Fibroblast of skin of scalp (primary cell): Measurements from ENCODE around the gene ZNF316.
A peak's percentile ranks its signal among the peaks of the same experiment; 100 is the strongest.
"Not testable (repeated sequence)": the region's sequence is repeated elsewhere in the genome, so short reads cannot be mapped to it uniquely, and the experiment has no call there.

ENCODE experiments used
- DNase-seq: peaks from one replicate; pipeline ENCODE4 v3.0.0-alpha.2; 2013

ZNF316 gene

GRCh38 chr7:6621195-6622133, 15.7 kb upstream of the ZNF316 start:
- DNase-seq = no peak

GRCh38 chr7:6622134-6622710, 14.9 kb upstream of the ZNF316 start:
- no peak for DNase-seq

DNA sequence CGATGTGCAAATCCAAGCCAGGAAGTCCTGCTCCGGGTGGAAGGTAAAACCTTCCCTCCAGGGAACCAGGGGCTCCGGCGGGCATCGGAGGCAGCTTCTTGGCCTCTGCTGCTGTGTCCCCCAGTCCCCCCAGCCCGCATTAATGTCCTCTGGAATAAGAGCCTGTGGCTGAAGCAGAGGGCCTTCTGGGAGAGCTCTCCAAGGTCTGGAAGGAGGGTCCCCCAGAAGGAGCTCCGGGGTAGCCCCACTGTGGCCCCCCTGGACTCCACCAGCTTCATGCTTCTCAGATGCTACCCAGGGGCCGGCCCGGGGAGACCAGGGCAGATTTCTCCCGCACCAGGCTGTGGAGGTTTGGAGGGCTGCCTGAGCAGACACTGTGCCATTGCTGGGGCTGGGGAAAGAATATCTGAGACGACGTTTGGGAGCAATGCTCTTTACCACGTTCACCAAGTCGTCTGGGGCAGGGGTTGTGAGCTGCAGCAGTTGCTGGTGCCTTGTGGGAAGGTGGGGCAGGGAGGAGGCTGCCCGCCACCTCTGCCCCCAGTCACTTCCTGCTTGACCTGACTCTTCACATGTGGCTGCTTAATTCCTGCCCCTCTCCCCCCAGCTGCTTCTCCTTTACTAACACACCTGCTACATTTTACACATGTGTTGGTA, 13.4 kb upstream of the ZNF316 start:
- DNase-seq = no peak

- no peak for DNase-seq
Observed at GRCh38 chr7:6624246-6624611, 12.9 kb upstream of the ZNF316 start.

GRCh38 chr7:6628045-6628444, 9.1 kb upstream of the ZNF316 start:
- DNase-seq = no peak

- no peak for DNase-seq
Observed at GRCh38 chr7:6630007-6630849, 6.9 kb upstream of the ZNF316 start.

DNA sequence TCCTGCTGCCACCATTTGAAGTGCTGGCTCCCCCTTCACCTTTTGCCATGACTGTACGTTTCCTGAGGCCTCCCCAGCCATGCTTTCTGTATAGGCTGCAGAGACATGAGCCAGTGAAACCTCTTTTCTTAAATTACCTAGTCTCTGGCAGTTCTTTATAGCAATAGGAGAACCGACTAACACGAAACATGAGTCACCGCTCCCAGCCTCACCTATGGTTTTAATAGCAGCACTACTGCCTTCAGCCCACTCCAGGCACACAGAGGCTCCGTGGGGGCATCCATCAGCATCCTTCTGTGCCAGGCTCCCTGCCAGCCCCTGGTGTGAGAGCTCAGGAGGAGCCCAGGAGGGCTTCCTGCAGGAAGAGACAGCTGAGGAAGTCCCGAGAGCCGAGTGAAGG, 5.5 kb upstream of the ZNF316 start:
- no peak for DNase-seq

GRCh38 chr7:6634021-6634420, 3.1 kb upstream of the ZNF316 start:
- no peak for DNase-seq

GRCh38 chr7:6634971-6635370, 2.1 kb upstream of the ZNF316 start:
- DNase-seq = not testable (repeated sequence)

DNA sequence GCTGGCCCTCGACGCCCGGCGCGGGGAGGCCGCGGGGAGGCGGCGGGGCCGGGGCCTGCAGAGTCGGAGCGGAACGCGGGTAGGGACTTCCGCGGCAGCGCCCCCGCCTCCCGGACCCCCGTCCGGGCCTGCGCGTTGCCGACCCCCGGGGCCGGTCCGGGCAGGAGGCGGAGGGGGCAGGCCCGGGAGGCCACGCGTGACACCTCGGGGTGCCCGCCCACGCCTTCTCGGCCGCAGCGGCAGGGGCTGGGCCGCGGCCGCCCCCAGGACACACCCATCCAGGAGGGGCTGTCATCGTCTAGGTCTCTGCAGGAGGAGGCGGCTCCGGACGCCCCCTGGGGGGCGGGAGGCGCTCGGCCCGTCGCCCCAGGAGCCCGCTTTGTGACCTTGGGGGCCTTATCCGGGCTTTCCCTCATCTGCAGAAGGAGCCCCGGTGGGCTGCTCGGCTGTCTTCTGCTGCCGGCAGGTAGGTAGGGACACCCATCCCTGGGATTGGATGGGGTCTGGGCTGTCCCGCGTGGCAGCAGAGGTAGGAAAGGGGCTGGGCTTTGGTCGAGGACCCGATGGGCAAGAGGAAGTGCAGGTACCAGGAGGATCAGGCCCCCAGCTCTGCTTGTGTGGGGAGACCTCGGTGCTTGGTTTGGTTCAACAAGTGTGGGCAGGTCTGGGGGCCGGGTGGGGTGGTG, 569 bp downstream of the ZNF316 start:
- peak; percentile 27 for DNase-seq

- DNase-seq = no peak
Observed at GRCh38 chr7:6639032-6639431, 1.9 kb downstream of the ZNF316 start.

GRCh38 chr7:6639627-6640026, 2.5 kb downstream of the ZNF316 start:
- no peak for DNase-seq

- DNase-seq = peak; percentile 44
Observed at GRCh38 chr7:6640246-6640721, 3.2 kb downstream of the ZNF316 start.

GRCh38 chr7:6641305-6642035, 4.4 kb downstream of the ZNF316 start:
- DNase-seq = no peak

DNA sequence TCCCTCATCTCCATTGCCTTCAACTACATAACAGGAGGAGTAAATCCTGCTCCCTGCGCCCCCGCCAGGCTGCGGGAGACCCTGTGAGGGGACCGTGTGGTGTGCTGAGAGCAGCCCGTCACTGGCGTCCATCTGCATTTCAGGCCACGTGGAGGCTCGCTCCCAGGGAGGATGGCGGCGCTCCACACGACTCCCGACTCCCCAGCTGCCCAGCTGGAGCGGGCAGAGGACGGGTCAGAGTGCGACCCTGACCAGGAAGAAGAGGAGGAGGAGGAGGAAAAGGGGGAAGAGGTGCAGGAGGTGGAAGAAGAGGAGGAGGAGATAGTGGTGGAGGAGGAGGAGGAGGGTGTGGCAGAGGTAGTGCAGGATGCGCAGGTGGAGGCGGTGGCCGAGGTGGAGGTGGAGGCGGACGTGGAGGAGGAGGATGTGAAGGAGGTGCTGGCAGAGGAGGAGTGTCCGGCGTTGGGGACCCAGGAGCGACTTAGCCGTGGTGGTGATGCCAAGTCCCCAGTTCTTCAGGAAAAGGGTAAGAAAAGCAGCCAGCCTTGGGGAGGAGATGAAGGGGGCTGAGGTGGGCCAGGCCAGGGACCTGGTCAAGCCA, 5.2 kb downstream of the ZNF316 start:
- no peak for DNase-seq

DNA sequence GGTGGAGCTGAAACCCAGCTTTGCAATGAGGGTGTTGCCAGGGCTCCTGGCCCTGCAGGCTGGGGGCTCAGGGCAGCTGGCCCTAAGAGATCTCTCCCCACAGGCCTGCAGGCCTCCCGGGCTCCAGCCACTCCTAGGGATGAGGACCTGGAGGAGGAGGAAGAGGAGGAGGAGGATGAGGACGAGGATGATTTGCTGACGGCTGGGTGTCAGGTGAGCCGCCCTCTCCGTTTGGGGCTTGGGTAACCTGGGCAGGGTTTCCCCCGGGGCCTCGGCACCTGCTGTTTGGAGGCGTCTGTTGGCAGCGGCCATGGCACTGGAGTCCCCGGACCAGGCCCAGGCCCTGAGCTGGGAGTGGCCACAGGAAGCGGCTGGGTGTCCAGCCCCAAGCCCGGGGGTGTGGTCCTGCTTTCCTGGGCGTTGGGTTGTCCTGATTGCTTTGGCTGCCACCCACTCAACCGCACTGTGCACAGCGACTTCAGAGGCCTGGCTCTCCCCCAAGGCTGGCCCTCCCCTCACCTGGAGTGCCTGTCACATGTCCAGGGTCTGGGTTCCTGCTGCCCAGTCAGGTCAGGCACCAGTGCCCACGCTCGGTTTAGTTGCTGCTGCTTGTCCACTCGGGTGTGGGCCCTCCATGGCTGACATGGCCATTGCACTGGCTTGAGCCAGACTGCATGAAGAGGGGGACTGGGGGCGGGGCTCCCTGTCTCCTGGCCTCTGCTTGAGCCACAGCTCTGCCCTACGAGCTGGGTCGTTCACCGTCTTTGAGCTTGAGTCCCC, 5.9 kb downstream of the ZNF316 start:
- DNase-seq = no peak

DNA sequence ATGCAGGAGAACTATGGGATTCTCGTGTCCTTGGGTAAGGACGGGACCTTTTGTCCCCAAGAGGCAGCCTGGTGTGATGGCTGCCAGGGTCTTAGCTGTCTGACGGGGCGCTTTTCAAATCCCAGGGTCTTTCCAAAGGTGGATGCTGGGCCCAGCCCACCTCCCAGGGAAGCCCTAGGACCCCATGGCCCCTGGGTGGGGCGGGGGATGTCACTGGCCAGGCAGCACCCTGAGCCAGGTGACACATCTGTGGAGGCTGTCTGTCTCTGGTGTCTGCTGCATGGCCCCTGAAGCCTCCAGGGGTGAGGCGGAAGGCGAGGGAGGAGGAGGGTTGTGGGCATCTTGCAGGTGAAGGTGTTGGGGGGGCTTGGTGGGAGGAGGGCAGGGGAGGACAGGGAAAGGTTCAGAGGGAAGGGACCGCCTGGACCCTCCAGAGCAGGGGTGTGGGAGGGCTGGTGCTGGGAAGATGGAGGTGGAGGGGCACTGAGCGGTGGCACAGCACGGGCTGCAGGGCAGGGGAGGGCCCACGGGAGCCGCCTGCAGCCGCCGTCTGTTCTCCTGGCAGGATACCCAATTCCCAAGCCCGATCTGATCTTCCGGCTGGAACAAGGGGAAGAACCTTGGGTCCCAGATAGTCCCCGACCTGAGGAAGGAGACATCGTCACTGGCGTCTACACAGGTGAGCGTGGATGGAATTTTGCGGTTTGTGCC, 7.0 kb downstream of the ZNF316 start:
- no peak for DNase-seq

DNA sequence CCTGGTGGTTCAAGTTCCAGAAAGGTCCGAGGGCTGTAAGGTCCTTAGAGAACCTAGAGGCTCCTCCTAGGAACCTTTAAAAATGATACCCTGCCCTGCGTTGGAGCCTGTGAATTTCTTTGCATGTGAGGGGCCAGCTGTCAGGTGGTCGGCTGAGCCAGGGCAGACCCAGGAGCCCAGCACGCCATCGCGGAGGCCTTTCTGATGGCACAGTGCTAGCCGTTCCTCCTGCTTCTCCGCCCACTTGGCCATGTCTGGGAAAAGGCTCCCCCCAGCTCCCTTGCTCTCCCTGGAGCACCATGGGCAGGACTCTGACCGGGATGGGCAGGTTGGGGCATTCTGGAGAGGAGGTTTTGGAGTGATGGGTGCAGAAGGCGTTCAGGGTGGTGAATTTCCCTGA, 7.6 kb downstream of the ZNF316 start:
- DNase-seq = no peak

GRCh38 chr7:6646465-6646864, 9.3 kb downstream of the ZNF316 start:
- no peak for DNase-seq
